Lower leg skin (tissue), 3 donors: ENCODE data around the gene MDGA2.

Experiments used
- POLR2A ChIP-seq, 2 donors: fragments of 450-650 bp; IDR thresholded peaks; one replicate each; pipeline ENCODE4 v1.6.1; 2016 to 2017; ENCODE audit warnings: antibody characterized with exemption in 2 of 2, mild to moderate bottlenecking in 1 of 2, moderate library complexity in 1 of 2
- TF ChIP-seq, protein P1 (sequence below), 3 donors: fragments of 450-650 bp; IDR thresholded peaks; one replicate each; pipeline ENCODE4 v1.5.1; 2016; ENCODE audit warnings: antibody characterized with exemption in 3 of 3, mild to moderate bottlenecking in 3 of 3, moderate library complexity in 2 of 3

DNA sequence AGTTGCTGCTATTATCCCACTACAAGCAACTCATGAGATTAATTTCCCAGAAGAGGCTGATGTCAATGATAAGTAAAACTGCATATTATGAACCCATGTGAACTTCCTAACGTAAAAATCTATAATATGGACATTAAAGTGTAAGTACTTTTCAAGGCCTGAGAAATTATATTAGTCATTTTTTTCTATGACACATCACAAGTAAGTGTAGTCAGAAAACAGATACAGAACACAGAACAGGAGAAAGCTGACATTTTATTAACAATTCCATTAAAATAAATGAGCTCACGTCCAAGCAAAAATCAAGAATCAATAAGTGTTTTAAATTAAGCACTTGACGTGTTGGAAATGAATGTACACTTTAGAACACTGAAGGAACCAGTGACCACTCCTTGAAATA, 155.0 kb downstream of the MDGA2 start:
- TF ChIP-seq POLR2A (IDR thresholded peaks at IDR 0.05) = no peak
- TF ChIP-seq, protein P1, sequence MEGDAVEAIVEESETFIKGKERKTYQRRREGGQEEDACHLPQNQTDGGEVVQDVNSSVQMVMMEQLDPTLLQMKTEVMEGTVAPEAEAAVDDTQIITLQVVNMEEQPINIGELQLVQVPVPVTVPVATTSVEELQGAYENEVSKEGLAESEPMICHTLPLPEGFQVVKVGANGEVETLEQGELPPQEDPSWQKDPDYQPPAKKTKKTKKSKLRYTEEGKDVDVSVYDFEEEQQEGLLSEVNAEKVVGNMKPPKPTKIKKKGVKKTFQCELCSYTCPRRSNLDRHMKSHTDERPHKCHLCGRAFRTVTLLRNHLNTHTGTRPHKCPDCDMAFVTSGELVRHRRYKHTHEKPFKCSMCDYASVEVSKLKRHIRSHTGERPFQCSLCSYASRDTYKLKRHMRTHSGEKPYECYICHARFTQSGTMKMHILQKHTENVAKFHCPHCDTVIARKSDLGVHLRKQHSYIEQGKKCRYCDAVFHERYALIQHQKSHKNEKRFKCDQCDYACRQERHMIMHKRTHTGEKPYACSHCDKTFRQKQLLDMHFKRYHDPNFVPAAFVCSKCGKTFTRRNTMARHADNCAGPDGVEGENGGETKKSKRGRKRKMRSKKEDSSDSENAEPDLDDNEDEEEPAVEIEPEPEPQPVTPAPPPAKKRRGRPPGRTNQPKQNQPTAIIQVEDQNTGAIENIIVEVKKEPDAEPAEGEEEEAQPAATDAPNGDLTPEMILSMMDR (IDR thresholded peaks at IDR 0.05) = no peak
